ENCODE data around the gene ADGB. TPM values are rescaled to one million over a fixed set of nuclear protein-coding genes. Genes with fewer than 3 reads are reported as not detected.

Gene ADGB
- total and polyA plus RNA-seq, 9 of the 15 experiments (the other 6 are each of a cell fraction or from before 2014, with no cell fraction given) = not detected

DNA sequence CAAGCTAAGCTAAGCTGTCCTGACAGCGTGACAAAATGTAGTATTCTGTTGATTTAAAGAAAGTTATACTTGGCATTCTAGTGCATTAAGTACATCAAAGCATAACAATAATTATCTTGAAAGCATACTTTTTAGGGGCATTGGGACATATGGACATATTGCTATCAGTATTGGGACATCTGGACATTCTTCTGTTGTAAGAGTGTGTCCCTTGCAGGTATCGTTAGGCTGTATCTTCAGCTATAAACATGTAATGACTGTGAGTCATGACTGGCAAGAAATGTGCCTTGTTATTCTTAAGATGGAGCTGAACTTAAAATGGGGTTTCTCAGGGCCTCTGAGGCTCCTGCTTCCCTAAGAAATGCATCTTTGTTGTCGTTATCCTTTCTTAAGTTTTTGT lies 74.3 kb downstream of the ADGB start:
- H3K27ac ChIP-seq (ENCODE audit: extremely low read depth, low read depth, low read length) = no peak overlapping the region
- H3K9me3 ChIP-seq (replicated peaks; ENCODE audit: control insufficient read depth, insufficient read depth, low read depth, low read length) = no peaks in the 10 kb centered on the region
- no peaks in the 10 kb centered on the region for H3K36me3 ChIP-seq (ENCODE audit: control insufficient read depth, insufficient read depth, low read length)
- H3K9ac ChIP-seq (ENCODE audit: insufficient read depth in 1 of 2, low read depth in 2 of 2, low read length in 2 of 2) = no peak overlapping the region
- WGBS (ENCODE audit: insufficient coverage, low coverage, missing lambda C conversion rate) = 0% methylated on average over 3 of the region's 3 CpGs
- in situ Hi-C loops (cut with MboI) (no loop called here), intact Hi-C loops (cut with micrococcal nuclease) (no loop called here)
- H2AFZ ChIP-seq (ENCODE audit: low read depth, low read length) = no peak overlapping the region
- POLR2A ChIA-PET = no interaction called here
- H3K4me2 ChIP-seq (ENCODE audit: insufficient read depth, low read length) = no peak overlapping the region
- ATAC-seq (no peak), FAIRE-seq (no peak), DNase-seq (ENCODE audit: extremely low read depth in 1 of 4, low spot score in 3 of 4) (no peak)
- H3K79me2 ChIP-seq (ENCODE audit: control insufficient read depth, insufficient read depth, low read length) = no peaks in the 10 kb centered on the region
- no peaks in the 10 kb centered on the region for H3K27me3 ChIP-seq (ENCODE audit: control insufficient read depth in 2 of 2, insufficient read depth in 2 of 2, low read length in 2 of 2)
- H3K9me1 ChIP-seq (ENCODE audit: control insufficient read depth, insufficient read depth, low read length) = no peaks in the 10 kb centered on the region
- CTCF ChIA-PET (ENCODE audit: low intra/inter-chr PET ratio) = no interaction called here
- BruUV-seq (replicated peaks) = no TSS peak
- H3K4me3 ChIP-seq = no peak overlapping the region
- H4K20me1 ChIP-seq (replicated peaks; ENCODE audit: control insufficient read depth, insufficient read depth, low read length) = no peaks in the 10 kb centered on the region
- TF ChIP-seq CBFA2T2 (conservative IDR thresholded peaks at IDR 0.05) = 0 out of 2 replicates have a peak, but pooled peaks have one; percentile 28
- TF ChIP-seq ZNF134 (CRISPR knock-in tag; conservative IDR thresholded peaks at IDR 0.05) = no peak
- no peak for TF ChIP-seq PYGO2 (tag; IDR thresholded peaks at IDR 0.05)
- 0 out of 2 replicates have a peak, but pooled peaks have one; percentile 25 for TF ChIP-seq MAFG (tag; conservative IDR thresholded peaks at IDR 0.05)
- TF ChIP-seq TEAD4 (IDR thresholded peaks at IDR 0.05; ENCODE audit: low read length) = peak; percentile 64
- no peak for TF ChIP-seq TEAD4 (CRISPR knock-in tag; IDR thresholded peaks at IDR 0.05; ENCODE audit: borderline replicate concordance)
- no peak for TF ChIP-seq FOXM1 (IDR thresholded peaks at IDR 0.05; ENCODE audit: low read depth)
- TF ChIP-seq FOXM1 (CRISPR knock-in tag; IDR thresholded peaks at IDR 0.05; ENCODE audit: low read depth) = no peak
- 0 out of 2 replicates have a peak, but pooled peaks have one; percentile 17 for TF ChIP-seq CEBPB (tag; IDR thresholded peaks at IDR 0.05)
- no peak for TF ChIP-seq L3MBTL2 (IDR thresholded peaks at IDR 0.05)
- peak; percentile 11; the same call in 1 of the 2 replicates for TF ChIP-seq NFE2 (IDR thresholded peaks at IDR 0.05; ENCODE audit: low read depth)
- TF ChIP-seq CBFA2T3 (IDR thresholded peaks at IDR 0.05) = peak; percentile 46
- TF ChIP-seq CXXC5 (CRISPR knock-in tag; IDR thresholded peaks at IDR 0.05) = no peak
- no peak for TF ChIP-seq MYNN (IDR thresholded peaks at IDR 0.05)
- TF ChIP-seq MYNN (CRISPR knock-in tag; IDR thresholded peaks at IDR 0.05) = no peak
- TF ChIP-seq, protein P1, sequence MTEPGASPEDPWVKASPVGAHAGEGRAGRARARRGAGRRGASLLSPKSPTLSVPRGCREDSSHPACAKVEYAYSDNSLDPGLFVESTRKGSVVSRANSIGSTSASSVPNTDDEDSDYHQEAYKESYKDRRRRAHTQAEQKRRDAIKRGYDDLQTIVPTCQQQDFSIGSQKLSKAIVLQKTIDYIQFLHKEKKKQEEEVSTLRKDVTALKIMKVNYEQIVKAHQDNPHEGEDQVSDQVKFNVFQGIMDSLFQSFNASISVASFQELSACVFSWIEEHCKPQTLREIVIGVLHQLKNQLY (CRISPR knock-in tag; conservative IDR thresholded peaks at IDR 0.05) = no peak
- TF ChIP-seq YY1 (IDR thresholded peaks at IDR 0.05; ENCODE audit: borderline replicate concordance in 1 of 3, control insufficient read depth in 1 of 3, extremely low read depth in 1 of 3, insufficient read depth in 3 of 3, insufficient read length in 1 of 3, insufficient replicate concordance in 2 of 3, low read depth in 1 of 3, low read length in 2 of 3) = peak in 1 of 3 experiments; percentile 17
- TF ChIP-seq ARID1B (IDR thresholded peaks at IDR 0.05) = 0 out of 2 replicates have a peak, but pooled peaks have one; percentile 25
- no peaks in the 10 kb centered on the region for H3K4me1 ChIP-seq (replicated peaks in 1 of 2; ENCODE audit: control insufficient read depth in 2 of 2, insufficient read depth in 2 of 2, low read length in 2 of 2)
